ENCODE data around the gene PCYT1A. TPM values are rescaled to one million over a fixed set of nuclear protein-coding genes. Genes with fewer than 3 reads are reported as not detected.

PCYT1A gene
- total and polyA plus RNA-seq, 8 donors = 11.8 to 127 (median 38.3) TPM

DNA sequence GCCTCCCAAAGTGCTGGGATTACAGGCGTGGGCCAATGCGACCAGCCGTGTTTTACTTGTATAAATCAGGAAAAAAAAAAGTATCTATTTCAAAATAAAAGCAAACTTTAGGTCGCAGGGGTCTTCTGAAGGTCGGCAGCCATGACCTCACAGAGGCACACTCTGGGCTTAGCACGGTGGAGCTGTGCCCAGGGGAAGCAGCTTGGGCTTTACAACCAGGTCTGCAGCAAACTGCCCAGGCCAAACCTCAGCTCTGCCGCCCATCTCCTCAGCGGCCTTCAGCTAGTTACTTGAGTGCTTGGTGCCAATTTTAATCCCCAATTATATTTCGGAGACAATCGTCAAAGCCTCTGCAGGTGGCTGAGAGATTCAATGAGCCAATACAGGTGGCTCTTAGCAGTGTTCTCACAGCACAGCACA, 106.4 kb downstream of the PCYT1A start:
- Histone ChIP-seq H3K4me3 (no peak overlapping the region), H3K27ac (no peak overlapping the region), H3K9me3 (no peaks in the 10 kb centered on the region), H3K27me3 (no peaks in the 10 kb centered on the region), H3K36me3 (no peaks in the 10 kb centered on the region), H3K4me1 (peaks cover 0 to 8% (median 0%) of the 10 kb centered on the region in 4 donors)
- intact Hi-C loops (cut with DNase I; ENCODE audit: low total_unique reads) = no loop called here
- no peak for DNase-seq
- WGBS, 5 donors = 73 to 83% (median 74%) methylated on average over 10 of the region's 10 CpGs
- TF ChIP-seq POLR2A (IDR thresholded peaks at IDR 0.05) = no peak
- TF ChIP-seq, protein P1, sequence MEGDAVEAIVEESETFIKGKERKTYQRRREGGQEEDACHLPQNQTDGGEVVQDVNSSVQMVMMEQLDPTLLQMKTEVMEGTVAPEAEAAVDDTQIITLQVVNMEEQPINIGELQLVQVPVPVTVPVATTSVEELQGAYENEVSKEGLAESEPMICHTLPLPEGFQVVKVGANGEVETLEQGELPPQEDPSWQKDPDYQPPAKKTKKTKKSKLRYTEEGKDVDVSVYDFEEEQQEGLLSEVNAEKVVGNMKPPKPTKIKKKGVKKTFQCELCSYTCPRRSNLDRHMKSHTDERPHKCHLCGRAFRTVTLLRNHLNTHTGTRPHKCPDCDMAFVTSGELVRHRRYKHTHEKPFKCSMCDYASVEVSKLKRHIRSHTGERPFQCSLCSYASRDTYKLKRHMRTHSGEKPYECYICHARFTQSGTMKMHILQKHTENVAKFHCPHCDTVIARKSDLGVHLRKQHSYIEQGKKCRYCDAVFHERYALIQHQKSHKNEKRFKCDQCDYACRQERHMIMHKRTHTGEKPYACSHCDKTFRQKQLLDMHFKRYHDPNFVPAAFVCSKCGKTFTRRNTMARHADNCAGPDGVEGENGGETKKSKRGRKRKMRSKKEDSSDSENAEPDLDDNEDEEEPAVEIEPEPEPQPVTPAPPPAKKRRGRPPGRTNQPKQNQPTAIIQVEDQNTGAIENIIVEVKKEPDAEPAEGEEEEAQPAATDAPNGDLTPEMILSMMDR (IDR thresholded peaks at IDR 0.05) = no peak
- no peak for TF ChIP-seq EP300 (IDR thresholded peaks at IDR 0.05)
- no peak for TF ChIP-seq POLR2AphosphoS5 (IDR thresholded peaks at IDR 0.05)

- Histone ChIP-seq H3K36me3 (no peaks in the 10 kb centered on the region), H3K4me1 (peaks cover 0 to 8% (median 0%) of the 10 kb centered on the region in 4 donors), H3K9me3 (no peaks in the 10 kb centered on the region), H3K27ac (peak overlapping the region in 4 of 5 donors; percentile 16 to 73 (median 40)), H3K27me3 (no peaks in the 10 kb centered on the region), H3K4me3 (no peak overlapping the region)
- WGBS, 5 donors = 58 to 83% (median 79%) methylated on average over 9 of the region's 9 CpGs
- no peak for DNase-seq
- intact Hi-C loops (cut with DNase I; ENCODE audit: low total_unique reads) = no loop called here
- TF ChIP-seq EP300 (IDR thresholded peaks at IDR 0.05) (no peak), POLR2A (IDR thresholded peaks at IDR 0.05) (no peak), POLR2AphosphoS5 (IDR thresholded peaks at IDR 0.05) (no peak)
- TF ChIP-seq, protein P1 (IDR thresholded peaks at IDR 0.05) = no peak
Measured at GRCh38 chr3:196180346-196180745, 107.2 kb downstream of the PCYT1A start.

Small RNA genes lying within 50 kb of the gene (small RNA-seq; reads per million reads assigned to genes)
- 0 reads per million in 4 donors for gene AC069257.2
- gene RF00019 = 0 reads per million in 4 donors

Other genes starting within 250 kb of the PCYT1A start
- gene TFRC, start 205.6 kb downstream of the PCYT1A start, total RNA-seq = 100 to 1,000 TPM in 3 of 5 donors, 10 to 100 TPM in 2; 27.2 to 289 (median 178) TPM
- 10 to 100 TPM in 2 of 3 donors, 1 to 10 TPM in 1; 5.5 to 16.2 (median 11.2) TPM for gene TFRC, start 205.6 kb downstream of the PCYT1A start, polyA plus RNA-seq
- not detected for gene ZDHHC19, start 76.3 kb downstream of the PCYT1A start, total RNA-seq
- gene ZDHHC19, start 76.3 kb downstream of the PCYT1A start, polyA plus RNA-seq = 1 to 10 TPM in 1 of 3 donors, under 1 TPM in 1, not detected in 1; 0.38 to 2.7 TPM
- gene SLC51A, start 71.2 kb downstream of the PCYT1A start, total RNA-seq = under 1 TPM in 1 of 5 donors, not detected in 4; 0.92 TPM
- gene SLC51A, start 71.2 kb downstream of the PCYT1A start, polyA plus RNA-seq = under 1 TPM in 1 of 3 donors, not detected in 2; 0.43 TPM
- 1 to 10 TPM in 1 of 5 donors, not detected in 4; 3.3 TPM for gene DYNLT2B, start 30.5 kb upstream of the PCYT1A start, total RNA-seq
- gene DYNLT2B, start 30.5 kb upstream of the PCYT1A start, polyA plus RNA-seq = 10 to 100 TPM in 2 of 3 donors, 1 to 10 TPM in 1; 9.5 to 23.0 (median 16.0) TPM
- not detected for gene TM4SF19, start 50.7 kb upstream of the PCYT1A start, total RNA-seq
- gene TM4SF19, start 50.7 kb upstream of the PCYT1A start, polyA plus RNA-seq = under 1 TPM in 1 of 3 donors, not detected in 2; 0.55 TPM
- gene UBXN7, start 144.7 kb upstream of the PCYT1A start, total RNA-seq = 10 to 100 TPM; 14.0 to 39.3 (median 25.4) TPM
- gene UBXN7, start 144.7 kb upstream of the PCYT1A start, polyA plus RNA-seq = 1 to 10 TPM; 2.2 to 6.8 (median 4.7) TPM
- 10 to 100 TPM in 3 of 5 donors, 1 to 10 TPM in 2; 6.1 to 27.8 (median 13.4) TPM for gene RNF168, start 216.0 kb upstream of the PCYT1A start, total RNA-seq
- gene RNF168, start 216.0 kb upstream of the PCYT1A start, polyA plus RNA-seq = 1 to 10 TPM; 4.4 to 6.0 (median 5.2) TPM
- not detected for gene SMCO1, start 227.6 kb upstream of the PCYT1A start, total RNA-seq
- not detected for gene SMCO1, start 227.6 kb upstream of the PCYT1A start, polyA plus RNA-seq